HEK293T (cell line): ENCODE data around the gene REEP2.
A peak's percentile ranks its signal among the peaks of the same experiment; 100 is the strongest.
"Not testable (repeated sequence)": the region's sequence is repeated elsewhere in the genome, so short reads cannot be mapped to it uniquely, and the experiment has no call there.

Source experiments
- CTCF ChIA-PET: fragments of 350-600 bp; formaldehyde crosslinking; extraction: SDS; loops from one replicate; lab custom pipeline; 2021; ENCODE audit warnings: antibody characterized with exemption, inconsistent platforms; lab: Yijun Ruan, JAX
- POLR2A ChIA-PET: fragments of 350-600 bp; formaldehyde crosslinking; extraction: SDS; loops from one replicate; lab custom pipeline; 2020; ENCODE audit warnings: antibody characterized with exemption, inconsistent platforms; lab: Yijun Ruan, JAX
- DNase-seq: peaks from one replicate; pipeline ENCODE4 v3.0.0; 2012; ENCODE audit warnings: mixed read lengths; ENCODE audit errors: extremely low spot score
- ARNT ChIP-seq: fragments of 450-650 bp; IDR thresholded peaks from 2 replicates; pipeline ENCODE4 v1.6.1; 2017; ENCODE audit warnings: mild to moderate bottlenecking
- BHLHE40 ChIP-seq: fragments of 450-650 bp; IDR thresholded peaks from 2 replicates; pipeline ENCODE4 v1.6.1; 2016; ENCODE audit warnings: mild to moderate bottlenecking, moderate library complexity, borderline replicate concordance
- CTBP1 ChIP-seq: fragments of 450-650 bp; IDR thresholded peaks from 2 replicates; pipeline ENCODE4 v1.6.1; 2016; ENCODE audit warnings: borderline replicate concordance
- ELF4 ChIP-seq: fragments of 450-650 bp; IDR thresholded peaks from 2 replicates; pipeline ENCODE4 v1.6.1; 2017; ENCODE audit warnings: antibody characterized with exemption
- FOXA1 ChIP-seq: fragments of 450-650 bp; IDR thresholded peaks from 2 replicates; pipeline ENCODE4 v1.6.1; 2016; ENCODE audit warnings: mild to moderate bottlenecking
- FOXK2 ChIP-seq: fragments of 450-650 bp; IDR thresholded peaks from 2 replicates; pipeline ENCODE4 v1.6.1; 2016; ENCODE audit warnings: mild to moderate bottlenecking
- FOXM1 ChIP-seq: fragments of 450-650 bp; IDR thresholded peaks from 2 replicates; pipeline ENCODE4 v1.6.1; 2017; ENCODE audit warnings: mild to moderate bottlenecking, borderline replicate concordance
- HDGF ChIP-seq: fragments of 450-650 bp; IDR thresholded peaks from 2 replicates; pipeline ENCODE4 v1.6.1; 2017; ENCODE audit warnings: antibody characterized with exemption, borderline replicate concordance
- L3MBTL2 ChIP-seq: fragments of 450-650 bp; conservative IDR thresholded peaks from 2 replicates; pipeline ENCODE4 v1.6.1; 2016; ENCODE audit warnings: mild to moderate bottlenecking
- LEF1 ChIP-seq: fragments of 450-650 bp; IDR thresholded peaks from 2 replicates; pipeline ENCODE4 v1.6.1; 2017; ENCODE audit warnings: mild to moderate bottlenecking, borderline replicate concordance
- NFRKB ChIP-seq: fragments of 450-650 bp; IDR thresholded peaks from 2 replicates; pipeline ENCODE4 v1.6.1; 2016; ENCODE audit warnings: mild to moderate bottlenecking, moderate library complexity
- SP1 ChIP-seq: fragments of 450-650 bp; IDR thresholded peaks from 2 replicates; pipeline ENCODE4 v1.6.1; 2017
- SUZ12 ChIP-seq: fragments of 450-650 bp; IDR thresholded peaks from 2 replicates; pipeline ENCODE4 v1.6.1; 2016; ENCODE audit warnings: mild to moderate bottlenecking
- TARDBP ChIP-seq: fragments of 450-650 bp; IDR thresholded peaks from 2 replicates; pipeline ENCODE4 v1.6.1; 2016
- ZNF384 ChIP-seq: fragments of 450-650 bp; IDR thresholded peaks from 2 replicates; pipeline ENCODE4 v1.6.1; 2016
- TF ChIP-seq, protein P1 (sequence below): fragments of 450-650 bp; IDR thresholded peaks from 2 replicates; pipeline ENCODE4 v1.6.1; 2016

Gene REEP2

DNA sequence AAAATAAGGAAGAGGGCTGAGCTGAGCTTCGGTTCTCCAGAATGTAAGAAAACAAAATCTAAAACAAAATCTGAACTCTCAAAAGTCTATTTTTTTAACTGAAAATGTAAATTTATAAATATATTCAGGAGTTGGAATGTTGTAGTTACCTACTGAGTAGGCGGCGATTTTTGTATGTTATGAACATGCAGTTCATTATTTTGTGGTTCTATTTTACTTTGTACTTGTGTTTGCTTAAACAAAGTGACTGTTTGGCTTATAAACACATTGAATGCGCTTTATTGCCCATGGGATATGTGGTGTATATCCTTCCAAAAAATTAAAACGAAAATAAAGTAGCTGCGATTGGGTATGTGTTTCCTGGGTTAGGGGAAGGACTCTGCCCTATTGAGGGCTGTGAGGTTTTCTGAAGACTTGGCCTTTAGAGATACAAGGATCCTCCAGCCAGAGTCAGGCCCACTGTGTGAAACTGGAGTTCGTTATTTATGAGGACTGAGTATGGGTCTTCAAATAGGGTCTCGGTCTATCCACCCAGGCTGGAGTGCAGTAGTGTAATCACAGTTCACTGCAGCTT, 30.2 kb downstream of the REEP2 start:
- POLR2A ChIA-PET = no interaction called here
- CTCF ChIA-PET = no interaction called here
- DNase-seq = no peak
- TF ChIP-seq ARNT (no peak), NFRKB (peak; percentile 59)

DNA sequence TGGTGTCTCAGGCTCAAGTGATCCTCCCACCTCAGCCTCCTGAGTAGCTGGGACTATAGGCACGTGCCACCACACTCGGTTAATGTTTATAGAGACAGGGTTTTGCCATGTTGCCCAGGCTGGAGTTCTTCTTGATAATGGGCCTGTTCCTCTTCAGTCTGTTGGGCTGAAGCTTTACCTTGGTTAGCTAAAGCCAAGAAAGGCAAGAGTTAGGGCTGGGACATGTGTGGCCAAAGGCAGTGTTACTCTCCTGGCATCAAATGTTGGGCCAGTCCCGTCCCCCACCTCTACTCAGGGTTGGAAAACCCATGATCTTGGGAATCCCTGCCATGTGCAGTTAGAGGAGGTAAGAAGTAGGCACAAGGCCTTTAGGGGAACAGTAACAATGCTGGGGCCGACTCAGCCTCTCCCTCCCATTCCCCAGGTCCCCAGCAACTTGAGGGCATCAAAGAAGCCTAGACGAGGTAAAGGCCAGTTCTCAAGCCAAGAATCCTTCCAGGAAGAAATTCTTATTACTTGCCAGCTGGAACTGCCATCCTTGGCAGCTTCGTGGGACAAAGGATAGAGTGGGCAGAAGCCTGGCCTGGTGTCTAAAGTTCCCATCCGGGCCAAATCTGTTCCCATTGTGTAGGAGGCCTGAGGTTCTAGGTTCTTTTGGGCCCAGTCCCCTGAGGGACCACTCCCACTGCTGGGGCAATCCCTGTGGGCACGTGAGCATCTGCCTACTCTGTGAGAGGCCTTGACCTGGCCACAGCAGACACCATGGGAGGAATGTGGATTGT, 30.9 kb downstream of the REEP2 start:
- ChIA-PET POLR2A (no interaction called here), CTCF (no interaction called here)
- TF ChIP-seq FOXM1 (no peak), FOXA1 (no peak), BHLHE40 (peak; percentile 60), ELF4 (peak; percentile 45; the same call in 1 of the 2 replicates), CTBP1 (no peak; the same call in 1 of the 2 replicates), SUZ12 (no peak), NFRKB (peak; percentile 65), ARNT (no peak), L3MBTL2 (peak; percentile 50), FOXK2 (peak; percentile 54)
- DNase-seq = no peak

DNA sequence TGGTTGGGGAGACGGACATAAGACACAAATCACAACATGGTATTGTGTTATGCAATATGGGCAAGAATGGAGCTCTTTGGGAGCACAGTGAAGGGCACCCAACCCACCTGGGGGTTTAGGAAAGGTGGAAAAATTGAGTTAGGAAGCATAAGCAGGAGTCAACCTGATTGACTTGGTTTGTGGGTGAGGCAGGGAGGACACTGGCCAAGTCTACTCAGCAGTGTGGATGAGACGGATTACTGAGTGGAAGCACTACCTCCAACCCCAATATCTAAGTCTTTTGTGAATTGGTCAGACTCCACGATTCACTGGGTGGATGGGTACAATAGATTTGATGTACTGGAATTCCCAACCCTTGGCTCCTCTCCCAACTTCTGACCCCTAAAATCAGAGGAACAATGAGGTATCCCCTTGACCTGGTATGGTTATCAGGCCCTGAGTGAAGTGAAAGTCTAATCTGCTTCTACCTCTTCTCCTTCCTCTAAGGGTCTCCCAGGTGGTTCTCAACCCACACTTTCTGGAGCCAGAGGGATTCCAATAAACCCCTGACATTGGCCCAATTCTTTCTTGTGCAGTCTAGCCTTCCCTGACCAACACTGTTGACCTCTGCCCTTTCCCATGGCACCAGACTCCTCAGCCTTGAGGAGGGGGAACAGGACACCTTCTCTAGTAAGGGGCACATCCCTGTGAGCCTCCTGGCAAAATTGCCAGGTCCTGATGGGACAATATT, 31.6 kb downstream of the REEP2 start:
- ChIA-PET POLR2A (no interaction called here), CTCF (no interaction called here)
- TF ChIP-seq ARNT (no peak), ELF4 (peak; percentile 79), LEF1 (no peak), SUZ12 (no peak), BHLHE40 (peak; percentile 36; the same call in 1 of the 2 replicates), SP1 (no peak), FOXM1 (no peak)
- DNase-seq = no peak

DNA sequence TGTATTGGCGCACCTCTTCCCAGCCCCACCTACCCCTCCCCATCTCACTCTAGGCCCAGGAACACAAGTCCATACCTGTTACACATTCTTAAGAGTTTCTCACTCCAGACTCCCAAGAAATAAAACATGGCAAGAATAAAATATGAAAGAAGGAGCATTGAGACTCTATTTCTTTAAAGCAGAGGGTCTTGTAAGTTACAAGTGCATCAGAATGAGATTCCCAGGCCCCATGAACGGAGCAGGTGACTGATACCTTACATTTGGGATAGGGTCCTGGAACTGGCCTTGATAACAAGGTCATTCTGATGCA, 32.1 kb downstream of the REEP2 start:
- CTCF ChIA-PET = no interaction called here
- POLR2A ChIA-PET = no interaction called here
- TF ChIP-seq, protein P1, sequence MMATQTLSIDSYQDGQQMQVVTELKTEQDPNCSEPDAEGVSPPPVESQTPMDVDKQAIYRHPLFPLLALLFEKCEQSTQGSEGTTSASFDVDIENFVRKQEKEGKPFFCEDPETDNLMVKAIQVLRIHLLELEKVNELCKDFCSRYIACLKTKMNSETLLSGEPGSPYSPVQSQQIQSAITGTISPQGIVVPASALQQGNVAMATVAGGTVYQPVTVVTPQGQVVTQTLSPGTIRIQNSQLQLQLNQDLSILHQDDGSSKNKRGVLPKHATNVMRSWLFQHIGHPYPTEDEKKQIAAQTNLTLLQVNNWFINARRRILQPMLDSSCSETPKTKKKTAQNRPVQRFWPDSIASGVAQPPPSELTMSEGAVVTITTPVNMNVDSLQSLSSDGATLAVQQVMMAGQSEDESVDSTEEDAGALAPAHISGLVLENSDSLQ = no peak
- TF ChIP-seq BHLHE40 (no peak), L3MBTL2 (no peak), ARNT (no peak)
- no peak for DNase-seq

DNA sequence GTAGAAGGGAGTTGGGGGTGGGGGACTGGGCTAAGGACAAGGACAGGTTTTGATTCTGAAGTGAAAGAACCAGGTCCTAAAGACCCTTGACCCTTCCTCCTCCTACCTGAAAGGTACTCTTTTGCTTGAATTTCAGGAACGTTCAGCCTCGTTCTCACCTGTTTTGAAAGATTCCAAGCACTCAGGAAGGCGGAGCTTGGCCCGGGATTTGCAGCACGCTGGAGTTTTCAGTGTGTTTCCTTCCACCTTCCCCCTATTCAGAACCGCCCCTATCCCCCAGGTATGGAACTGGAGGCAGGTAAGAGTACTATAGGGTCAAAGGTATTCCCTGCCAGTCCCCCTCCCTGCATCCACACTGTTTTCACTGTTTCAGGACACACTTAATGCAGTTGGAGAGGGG, 33.5 kb downstream of the REEP2 start:
- ChIA-PET CTCF (no interaction called here), POLR2A (no interaction called here)
- DNase-seq = no peak
- TF ChIP-seq FOXK2 (no peak), HDGF (no peak), ZNF384 (no peak), TARDBP (no peak), FOXA1 (no peak), ELF4 (no peak), CTBP1 (no peak), BHLHE40 (no peak), L3MBTL2 (no peak)

DNA sequence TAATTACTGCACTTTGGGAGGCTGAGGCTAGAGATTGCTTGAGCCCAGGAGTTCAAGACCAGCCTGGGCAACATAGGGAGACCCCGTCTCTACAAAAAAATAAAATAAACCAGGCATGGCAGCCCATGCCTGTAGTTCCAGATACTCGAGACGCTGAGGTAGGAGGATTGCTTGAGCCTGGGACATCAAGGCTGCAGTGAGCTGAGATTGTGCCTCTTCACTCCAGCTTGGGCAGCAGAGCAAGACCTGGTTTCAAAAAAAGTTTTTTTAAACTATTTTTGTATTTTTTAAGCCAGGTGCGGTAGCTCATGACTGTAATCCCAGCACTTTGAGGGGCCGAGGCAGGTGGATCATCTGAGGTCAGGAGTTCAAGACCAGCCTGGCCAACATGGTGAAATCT, 34.3 kb downstream of the REEP2 start:
- ChIA-PET CTCF (interaction anchor here (0.9 kb wide), 2 partner anchors 8 to 10 kb away, joined by 3 read pairs; no protein-coding TSS in a partner anchor), POLR2A (interaction anchor here (0.5 kb wide), 1 partner anchor 17 kb away, joined by 3 read pairs; no protein-coding TSS in a partner anchor)
- DNase-seq = not testable (repeated sequence)

DNA sequence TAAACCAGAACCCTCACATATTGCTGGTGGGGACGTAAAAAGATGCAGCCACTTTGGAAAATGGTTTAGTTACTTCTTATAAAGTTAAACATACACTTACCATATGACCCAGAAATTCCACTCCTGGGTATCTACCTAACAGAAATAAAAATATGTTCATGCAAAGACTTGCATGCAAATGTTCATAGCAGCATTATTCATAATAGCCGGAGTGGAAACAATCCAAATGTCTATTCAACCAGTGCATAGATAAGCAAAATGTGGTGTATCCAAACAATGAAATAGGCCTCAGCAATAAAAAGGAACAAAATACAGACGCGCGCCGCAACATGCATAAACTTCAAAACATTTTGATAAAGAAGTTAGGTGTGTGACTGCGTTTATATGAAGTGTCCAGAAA, 38.1 kb downstream of the REEP2 start:
- no peak for DNase-seq
- CTCF ChIA-PET = no interaction called here
- TF ChIP-seq FOXA1 (no peak), LEF1 (no peak), L3MBTL2 (no peak), SP1 (no peak)
- POLR2A ChIA-PET = no interaction called here

DNA sequence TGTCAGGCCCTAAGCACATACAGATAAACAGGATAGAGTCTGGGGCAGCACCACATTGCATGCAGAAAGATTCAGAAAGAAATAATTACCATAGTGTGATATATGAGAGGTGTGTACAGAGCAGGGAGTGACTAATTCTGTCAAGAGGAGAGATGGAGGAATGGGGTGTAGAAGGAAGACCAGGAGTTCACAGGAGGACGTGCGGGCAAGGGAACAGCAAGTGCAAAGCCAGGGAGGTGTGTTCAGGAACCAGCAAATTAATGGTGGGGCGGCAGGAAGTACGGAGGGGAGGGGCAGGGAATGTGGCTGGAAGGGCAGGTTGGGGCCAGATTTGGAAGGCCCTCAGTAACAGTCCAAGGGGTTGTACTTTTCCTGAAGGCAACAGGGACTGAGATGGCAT, 43.8 kb downstream of the REEP2 start:
- CTCF ChIA-PET = interaction anchor here (0.6 to 1.6 kb wide), 2 partner anchors 21 to 24 kb away, joined by 3 to 4 read pairs; no protein-coding TSS in a partner anchor
- POLR2A ChIA-PET = no interaction called here

More for the DNA sequence above, 43.8 kb downstream of the REEP2 start:
- no peak for DNase-seq
- TF ChIP-seq L3MBTL2 (no peak), TARDBP (no peak), ZNF384 (no peak), NFRKB (no peak), SP1 (no peak), HDGF (no peak), ARNT (no peak), ELF4 (no peak), CTBP1 (no peak), FOXK2 (no peak), LEF1 (no peak), SUZ12 (no peak), BHLHE40 (no peak), FOXA1 (no peak), FOXM1 (no peak)
- TF ChIP-seq, protein P1 = no peak
